ENCODE data around the gene TSEN2.

TSEN2 gene

DNA sequence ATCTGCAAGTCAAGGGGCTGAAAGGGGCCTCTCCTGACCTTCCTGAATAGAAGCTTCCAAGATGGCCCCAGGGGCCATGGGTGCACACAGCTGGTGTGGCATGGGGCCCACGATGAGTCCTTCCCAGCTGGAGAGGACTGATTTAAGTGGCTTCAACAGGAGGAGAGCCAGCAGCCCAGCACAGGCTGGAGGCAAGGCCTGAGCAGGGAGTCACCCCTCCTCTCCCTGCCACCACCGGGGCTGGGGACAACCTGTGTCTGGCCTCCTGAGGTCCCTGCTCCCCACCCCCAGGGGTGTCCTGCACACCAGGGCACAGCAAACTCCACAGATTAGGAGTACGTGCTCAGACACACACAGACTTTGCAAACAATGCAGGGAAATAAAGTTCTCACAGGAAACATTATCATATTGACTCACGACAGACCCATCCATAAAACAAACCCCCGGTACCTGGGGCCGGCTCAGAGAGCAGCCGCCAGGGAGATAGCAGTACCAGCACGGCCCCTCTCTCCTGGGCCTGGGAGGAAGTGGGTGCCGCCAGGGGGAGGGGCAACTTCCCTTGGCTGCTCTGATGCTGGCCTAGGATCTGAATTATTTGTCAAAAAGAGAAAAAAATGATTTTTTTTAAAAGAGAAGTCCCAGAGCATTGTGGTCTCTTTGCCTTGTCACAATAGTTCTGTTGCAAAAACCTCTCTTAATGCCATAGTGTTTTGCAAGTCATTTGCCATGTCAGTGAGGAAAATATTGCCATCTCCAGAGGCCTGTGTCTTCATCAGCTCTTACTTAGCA, 21.9 kb upstream of the TSEN2 start:
- Histone ChIP-seq H3K4me2 (ENCODE audit: low read depth, low read length, poor library complexity, severe bottlenecking) (no peak overlapping the region), H3K27me3 (ENCODE audit: low read length) (no peaks in the 10 kb centered on the region)

DNA sequence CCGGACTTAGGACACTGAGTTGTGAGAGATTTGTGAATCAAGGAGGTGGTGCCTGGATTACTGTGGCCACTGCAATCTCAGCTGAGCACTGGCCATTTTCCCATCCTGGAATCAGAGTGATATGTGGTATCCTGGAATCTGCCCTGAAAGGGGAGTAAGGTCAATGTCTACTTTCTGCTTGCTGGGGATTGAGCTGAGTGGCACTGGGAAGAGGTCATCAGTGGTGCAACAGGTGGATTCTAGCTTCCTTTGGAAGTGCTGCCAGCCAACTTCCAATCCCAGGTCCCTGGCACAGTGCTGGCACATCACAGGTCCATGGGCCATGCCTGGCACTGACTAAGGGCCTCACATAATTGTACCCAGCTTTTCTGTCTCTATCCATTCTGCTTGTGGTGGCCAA, 20.6 kb upstream of the TSEN2 start:
- Histone ChIP-seq H3K36me3 (ENCODE audit: low read length) (no peaks in the 10 kb centered on the region), H3K27me3 (ENCODE audit: low read length) (no peaks in the 10 kb centered on the region), H3K9me2 (replicated peaks; ENCODE audit: insufficient read depth, low read length) (no peaks in the 10 kb centered on the region), H3K4me2 (ENCODE audit: low read depth, low read length, poor library complexity, severe bottlenecking) (no peak overlapping the region), H3K9me3 (ENCODE audit: insufficient read depth, low read length) (no peaks in the 10 kb centered on the region), H3K9ac (ENCODE audit: low read length) (no peak overlapping the region), H3K4me3 (ENCODE audit: insufficient read depth, low read length, poor library complexity, severe bottlenecking) (no peak overlapping the region), H4K20me1 (ENCODE audit: low read depth, low read length) (no peaks in the 10 kb centered on the region), H3K27ac (ENCODE audit: low read depth, low read length) (no peak overlapping the region), H3K79me2 (ENCODE audit: insufficient read depth, low read length) (no peaks in the 10 kb centered on the region), H2AFZ (ENCODE audit: low read depth, low read length, severe bottlenecking) (no peak overlapping the region), H3F3A (ENCODE audit: insufficient read depth) (no peaks in the 10 kb centered on the region)
- TF ChIP-seq, protein P1, sequence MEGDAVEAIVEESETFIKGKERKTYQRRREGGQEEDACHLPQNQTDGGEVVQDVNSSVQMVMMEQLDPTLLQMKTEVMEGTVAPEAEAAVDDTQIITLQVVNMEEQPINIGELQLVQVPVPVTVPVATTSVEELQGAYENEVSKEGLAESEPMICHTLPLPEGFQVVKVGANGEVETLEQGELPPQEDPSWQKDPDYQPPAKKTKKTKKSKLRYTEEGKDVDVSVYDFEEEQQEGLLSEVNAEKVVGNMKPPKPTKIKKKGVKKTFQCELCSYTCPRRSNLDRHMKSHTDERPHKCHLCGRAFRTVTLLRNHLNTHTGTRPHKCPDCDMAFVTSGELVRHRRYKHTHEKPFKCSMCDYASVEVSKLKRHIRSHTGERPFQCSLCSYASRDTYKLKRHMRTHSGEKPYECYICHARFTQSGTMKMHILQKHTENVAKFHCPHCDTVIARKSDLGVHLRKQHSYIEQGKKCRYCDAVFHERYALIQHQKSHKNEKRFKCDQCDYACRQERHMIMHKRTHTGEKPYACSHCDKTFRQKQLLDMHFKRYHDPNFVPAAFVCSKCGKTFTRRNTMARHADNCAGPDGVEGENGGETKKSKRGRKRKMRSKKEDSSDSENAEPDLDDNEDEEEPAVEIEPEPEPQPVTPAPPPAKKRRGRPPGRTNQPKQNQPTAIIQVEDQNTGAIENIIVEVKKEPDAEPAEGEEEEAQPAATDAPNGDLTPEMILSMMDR (IDR thresholded peaks at IDR 0.05; ENCODE audit: insufficient read depth, low read length, poor library complexity, severe bottlenecking) = no peak
- TF ChIP-seq EZH2phosphoT487 (conservative IDR thresholded peaks at IDR 0.05; ENCODE audit: low read length) = no peak

More for the DNA sequence above, 21.9 kb upstream of the TSEN2 start:
- no peak overlapping the region for H2AFZ ChIP-seq (ENCODE audit: low read depth, low read length, severe bottlenecking)
- no peaks in the 10 kb centered on the region for H3K79me2 ChIP-seq (ENCODE audit: insufficient read depth, low read length)
- H3K9me3 ChIP-seq (ENCODE audit: insufficient read depth, low read length) = no peaks in the 10 kb centered on the region
- no peaks in the 10 kb centered on the region for H4K20me1 ChIP-seq (ENCODE audit: low read depth, low read length)
- H3K27ac ChIP-seq (ENCODE audit: low read depth, low read length) = no peak overlapping the region
- H3K9ac ChIP-seq (ENCODE audit: low read length) = no peak overlapping the region
- no peaks in the 10 kb centered on the region for H3K36me3 ChIP-seq (ENCODE audit: low read length)
- no peak overlapping the region for H3K4me3 ChIP-seq (ENCODE audit: insufficient read depth, low read length, poor library complexity, severe bottlenecking)
- TF ChIP-seq EZH2phosphoT487 (conservative IDR thresholded peaks at IDR 0.05; ENCODE audit: low read length) = no peak
- TF ChIP-seq, protein P1 (IDR thresholded peaks at IDR 0.05; ENCODE audit: insufficient read depth, low read length, poor library complexity, severe bottlenecking) = no peak
- H3F3A ChIP-seq (ENCODE audit: insufficient read depth) = no peaks in the 10 kb centered on the region
- H3K9me2 ChIP-seq (replicated peaks; ENCODE audit: insufficient read depth, low read length) = no peaks in the 10 kb centered on the region

DNA sequence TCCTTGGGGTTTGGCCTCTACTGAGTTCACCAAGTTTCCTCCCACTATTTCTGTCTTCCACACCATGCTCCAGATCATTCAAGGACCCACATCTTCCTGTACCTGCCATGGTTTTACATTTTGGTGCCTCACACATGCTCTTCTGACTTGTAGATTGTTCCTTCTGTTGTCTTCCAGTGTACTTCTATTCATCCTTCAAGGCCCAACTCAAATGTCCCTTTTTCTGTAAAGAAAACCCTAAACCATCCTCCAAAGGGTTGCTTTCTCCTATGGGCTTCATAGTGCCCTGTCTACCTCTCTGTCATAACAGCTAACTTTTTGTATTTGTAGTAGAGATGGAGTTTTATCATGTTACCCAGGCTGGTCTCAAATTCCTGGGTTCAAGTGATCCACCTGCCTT, 20.1 kb upstream of the TSEN2 start:
- Histone ChIP-seq H3K36me3 (ENCODE audit: low read length) (no peaks in the 10 kb centered on the region), H3K27ac (ENCODE audit: low read depth, low read length) (no peak overlapping the region), H3K9me3 (ENCODE audit: insufficient read depth, low read length) (no peaks in the 10 kb centered on the region)

More for the DNA sequence above, 20.1 kb upstream of the TSEN2 start:
- no peak overlapping the region for H3K9ac ChIP-seq (ENCODE audit: low read length)
- no peaks in the 10 kb centered on the region for H3F3A ChIP-seq (ENCODE audit: insufficient read depth)
- no peak overlapping the region for H2AFZ ChIP-seq (ENCODE audit: low read depth, low read length, severe bottlenecking)
- no peaks in the 10 kb centered on the region for H3K9me2 ChIP-seq (replicated peaks; ENCODE audit: insufficient read depth, low read length)
- TF ChIP-seq, protein P1 (IDR thresholded peaks at IDR 0.05; ENCODE audit: insufficient read depth, low read length, poor library complexity, severe bottlenecking) = no peak
- TF ChIP-seq EZH2phosphoT487 (conservative IDR thresholded peaks at IDR 0.05; ENCODE audit: low read length) = no peak
- no peaks in the 10 kb centered on the region for H3K27me3 ChIP-seq (ENCODE audit: low read length)
- H4K20me1 ChIP-seq (ENCODE audit: low read depth, low read length) = no peaks in the 10 kb centered on the region
- no peak overlapping the region for H3K4me3 ChIP-seq (ENCODE audit: insufficient read depth, low read length, poor library complexity, severe bottlenecking)
- H3K79me2 ChIP-seq (ENCODE audit: insufficient read depth, low read length) = no peaks in the 10 kb centered on the region
- H3K4me2 ChIP-seq (ENCODE audit: low read depth, low read length, poor library complexity, severe bottlenecking) = no peak overlapping the region
